Endothelial cell (in vitro differentiated cells): Measurements from ENCODE around the gene FAM234B. TPM values are rescaled to one million over a fixed set of nuclear protein-coding genes. Genes with fewer than 3 reads are reported as not detected.

ENCODE experiments used
- DNase-seq: peaks from one replicate; pipeline ENCODE4 v3.0.0; 2021; ENCODE audit warnings: low spot score
- H3K27ac Mint-ChIP-seq: one replicate; pipeline ENCODE4 v1.8.0; 2021; ENCODE audit warnings: mixed read lengths, inconsistent platforms; ENCODE audit not compliant: unreplicated experiment
- H3K27me3 Mint-ChIP-seq: one replicate; pipeline ENCODE4 v1.8.0; 2021; ENCODE audit warnings: mild to moderate bottlenecking, moderate library complexity, mixed read lengths, inconsistent platforms; ENCODE audit not compliant: unreplicated experiment
- H3K36me3 Mint-ChIP-seq: one replicate; pipeline ENCODE4 v1.8.0; 2021; ENCODE audit warnings: mild to moderate bottlenecking, low read depth, mixed read lengths, inconsistent platforms; ENCODE audit not compliant: unreplicated experiment
- H3K4me1 Mint-ChIP-seq: one replicate; pipeline ENCODE4 v1.8.0; 2021; ENCODE audit warnings: mild to moderate bottlenecking, mixed read lengths, inconsistent platforms; ENCODE audit not compliant: unreplicated experiment
- H3K4me3 Mint-ChIP-seq: one replicate; pipeline ENCODE4 v1.8.0; 2021; ENCODE audit warnings: mild to moderate bottlenecking, mixed read lengths, inconsistent platforms; ENCODE audit not compliant: unreplicated experiment
- H3K9me3 Mint-ChIP-seq: one replicate; pipeline ENCODE4 v1.8.0; 2021; ENCODE audit warnings: mixed read lengths, inconsistent platforms; ENCODE audit not compliant: unreplicated experiment
- total RNA-seq: library from RNA; stranded (reverse); fragmentation: NEBNext Ultra II Directional; extraction: Animal tissue kit (Norgen Biotek cat#: 25700); gene quantifications from one replicate; pipeline ENCODE4 v1.2.1, GENCODE V29; 2021; ENCODE audit not compliant: unreplicated experiment
- TF ChIP-seq, protein P1 (sequence below): fragments of 200-600 bp; sonication (generic); IDR thresholded peaks from one replicate; pipeline ENCODE4 v1.5.0; 2021; ENCODE audit warnings: antibody characterized with exemption; ENCODE audit not compliant: unreplicated experiment

Gene FAM234B
- total RNA-seq, 1 donor from 2014 or later = 36.3 TPM

GRCh38 chr12:13104409-13104808 lies 60.2 kb downstream of the FAM234B start:
- no peak for DNase-seq
- H3K27ac Mint-ChIP-seq = no peak overlapping the region
- H3K36me3 Mint-ChIP-seq = no peaks in the 10 kb centered on the region
- H3K27me3 Mint-ChIP-seq = peaks cover 11% of the 10 kb centered on the region
- no peaks in the 10 kb centered on the region for H3K9me3 Mint-ChIP-seq
- TF ChIP-seq, protein P1, sequence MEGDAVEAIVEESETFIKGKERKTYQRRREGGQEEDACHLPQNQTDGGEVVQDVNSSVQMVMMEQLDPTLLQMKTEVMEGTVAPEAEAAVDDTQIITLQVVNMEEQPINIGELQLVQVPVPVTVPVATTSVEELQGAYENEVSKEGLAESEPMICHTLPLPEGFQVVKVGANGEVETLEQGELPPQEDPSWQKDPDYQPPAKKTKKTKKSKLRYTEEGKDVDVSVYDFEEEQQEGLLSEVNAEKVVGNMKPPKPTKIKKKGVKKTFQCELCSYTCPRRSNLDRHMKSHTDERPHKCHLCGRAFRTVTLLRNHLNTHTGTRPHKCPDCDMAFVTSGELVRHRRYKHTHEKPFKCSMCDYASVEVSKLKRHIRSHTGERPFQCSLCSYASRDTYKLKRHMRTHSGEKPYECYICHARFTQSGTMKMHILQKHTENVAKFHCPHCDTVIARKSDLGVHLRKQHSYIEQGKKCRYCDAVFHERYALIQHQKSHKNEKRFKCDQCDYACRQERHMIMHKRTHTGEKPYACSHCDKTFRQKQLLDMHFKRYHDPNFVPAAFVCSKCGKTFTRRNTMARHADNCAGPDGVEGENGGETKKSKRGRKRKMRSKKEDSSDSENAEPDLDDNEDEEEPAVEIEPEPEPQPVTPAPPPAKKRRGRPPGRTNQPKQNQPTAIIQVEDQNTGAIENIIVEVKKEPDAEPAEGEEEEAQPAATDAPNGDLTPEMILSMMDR = no peak
- no peak overlapping the region for H3K4me3 Mint-ChIP-seq
- H3K4me1 Mint-ChIP-seq = peaks cover 37% of the 10 kb centered on the region

DNA sequence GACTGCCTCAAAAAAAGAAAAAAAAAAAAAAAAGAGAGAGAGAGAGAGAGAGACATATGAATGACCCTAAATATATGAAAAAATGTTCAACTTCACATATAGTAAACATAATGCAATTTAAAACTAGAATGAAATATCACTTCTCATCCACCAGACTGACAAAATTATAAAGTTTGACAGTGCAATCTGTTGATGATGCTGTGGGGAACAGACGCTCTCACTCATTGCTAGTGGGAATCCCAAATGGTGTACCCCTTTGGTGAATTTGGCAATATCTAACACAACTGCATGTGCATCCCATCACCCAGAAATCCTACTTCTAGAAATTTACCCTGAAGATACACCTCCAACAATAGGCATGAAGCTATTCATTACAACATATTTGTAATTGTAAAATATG lies 61.6 kb downstream of the FAM234B start:
- no peaks in the 10 kb centered on the region for H3K9me3 Mint-ChIP-seq
- H3K27me3 Mint-ChIP-seq = peaks cover 3% of the 10 kb centered on the region
- H3K36me3 Mint-ChIP-seq = no peaks in the 10 kb centered on the region
- peaks cover 24% of the 10 kb centered on the region for H3K4me1 Mint-ChIP-seq
- no peak for DNase-seq
- TF ChIP-seq, protein P1 = no peak
- H3K4me3 Mint-ChIP-seq = no peak overlapping the region
- no peak overlapping the region for H3K27ac Mint-ChIP-seq

DNA sequence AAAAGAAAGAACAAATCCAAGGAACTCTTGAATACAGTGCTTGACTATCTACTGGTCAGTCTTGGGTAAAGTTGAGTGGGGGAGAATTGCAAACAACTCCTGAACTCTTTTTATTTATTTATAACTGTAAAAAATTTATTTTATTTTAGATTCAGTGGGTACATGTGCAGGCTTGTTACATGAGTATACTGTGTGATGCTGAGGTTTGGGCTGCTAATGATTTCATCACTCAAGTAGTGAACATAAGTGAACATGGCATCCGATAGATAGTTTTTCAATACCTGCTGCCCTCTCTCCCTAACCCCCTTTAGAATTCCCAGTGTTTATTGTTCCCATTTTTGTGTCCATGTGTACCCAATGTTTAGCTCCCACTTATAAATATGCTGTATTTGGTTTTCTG lies 62.5 kb downstream of the FAM234B start:
- no peak for DNase-seq

GRCh38 chr12:13112968-13113367 lies 68.8 kb downstream of the FAM234B start:
- peaks cover 2% of the 10 kb centered on the region for H3K27me3 Mint-ChIP-seq
- no peaks in the 10 kb centered on the region for H3K9me3 Mint-ChIP-seq
- H3K4me1 Mint-ChIP-seq = peaks cover 19% of the 10 kb centered on the region
- H3K36me3 Mint-ChIP-seq = no peaks in the 10 kb centered on the region
- H3K4me3 Mint-ChIP-seq = no peak overlapping the region
- TF ChIP-seq, protein P1 = no peak
- no peak for DNase-seq
- no peak overlapping the region for H3K27ac Mint-ChIP-seq

More for the DNA sequence above, 62.5 kb downstream of the FAM234B start:
- Mint-ChIP-seq H3K4me1 (peaks cover 21% of the 10 kb centered on the region), H3K9me3 (no peaks in the 10 kb centered on the region), H3K27ac (no peak overlapping the region), H3K36me3 (no peaks in the 10 kb centered on the region), H3K27me3 (peaks cover 2% of the 10 kb centered on the region), H3K4me3 (no peak overlapping the region)
- TF ChIP-seq, protein P1 = no peak

- no peaks in the 10 kb centered on the region for H3K9me3 Mint-ChIP-seq
- H3K4me1 Mint-ChIP-seq = peaks cover 19% of the 10 kb centered on the region
- DNase-seq = no peak
- H3K4me3 Mint-ChIP-seq = no peak overlapping the region
- TF ChIP-seq, protein P1 = no peak
- H3K27me3 Mint-ChIP-seq = peaks cover 2% of the 10 kb centered on the region
- H3K36me3 Mint-ChIP-seq = no peaks in the 10 kb centered on the region
- peak overlapping the region; percentile 44 for H3K27ac Mint-ChIP-seq
Measured at GRCh38 chr12:13114251-13115052, 70.3 kb downstream of the FAM234B start.
